ENCODE results near the gene NRL. TPM values are rescaled to one million over a fixed set of nuclear protein-coding genes. Genes with fewer than 3 reads are reported as not detected.

NRL gene
- total and polyA plus RNA-seq, 2 experiments from 2014 or later: 0.48 to 0.86 TPM

- TF ChIP-seq EZH2 (IDR thresholded peaks at IDR 0.05; ENCODE audit: insufficient read depth, poor library complexity, severe bottlenecking) (no peak), EZH2phosphoT487 (IDR thresholded peaks at IDR 0.05; ENCODE audit: insufficient read depth, low read depth) (no peak)
These were observed 15.6 kb downstream of the NRL start for GRCh38 chr14:24098927-24099813.

GRCh38 chr14:24098229-24098926 lies 16.4 kb downstream of the NRL start:
- Histone ChIP-seq H3K4me3 (no peak overlapping the region), H3K4me1 (ENCODE audit: insufficient read depth) (peaks cover 10% of the 10 kb centered on the region), H2AFZ (no peak overlapping the region), H3K9me3 (ENCODE audit: low read depth) (no peaks in the 10 kb centered on the region), H3K9me2 (ENCODE audit: insufficient read depth) (no peaks in the 10 kb centered on the region), H3K27me3 (replicated peaks; ENCODE audit: insufficient read depth) (no peaks in the 10 kb centered on the region), H3K27ac (no peak overlapping the region), H3K79me2 (ENCODE audit: insufficient read depth) (peaks cover 30% of the 10 kb centered on the region), H3K36me3 (ENCODE audit: low read depth) (peaks cover 47% of the 10 kb centered on the region; the same call in 1 of the 2 replicates), H3K9ac (no peak overlapping the region), H3F3A (ENCODE audit: insufficient read depth) (peaks cover 8% of the 10 kb centered on the region), H4K20me1 (ENCODE audit: insufficient read depth) (no peaks in the 10 kb centered on the region), H3K4me2 (ENCODE audit: unreplicated experiment) (no peak overlapping the region)
- in situ Hi-C loops (cut with MboI): no loop called here
- WGBS, 2 experiments (ENCODE audit: low coverage in 1 of 2, low lambda C conversion rate in 2 of 2, missing lambda C conversion rate in 2 of 2): 90 to 94% methylated on average over 16 of the region's 16 CpGs
- no peak for TF ChIP-seq EZH2 (IDR thresholded peaks at IDR 0.05; ENCODE audit: insufficient read depth, poor library complexity, severe bottlenecking)
- no peak for TF ChIP-seq EZH2phosphoT487 (IDR thresholded peaks at IDR 0.05; ENCODE audit: insufficient read depth, low read depth)
- no peak for DNase-seq

More at GRCh38 chr14:24098927-24099813, 15.6 kb downstream of the NRL start:
- no peak overlapping the region for H3K4me2 ChIP-seq (ENCODE audit: unreplicated experiment)
- H3K9me2 ChIP-seq (ENCODE audit: insufficient read depth): no peaks in the 10 kb centered on the region
- H3K27me3 ChIP-seq (replicated peaks; ENCODE audit: insufficient read depth): no peaks in the 10 kb centered on the region
- no peaks in the 10 kb centered on the region for H4K20me1 ChIP-seq (ENCODE audit: insufficient read depth)
- WGBS, 2 experiments (ENCODE audit: low coverage in 1 of 2, low lambda C conversion rate in 2 of 2, missing lambda C conversion rate in 2 of 2): 90 to 94% methylated on average over 15 to 17 of the region's 17 CpGs
- no peak overlapping the region for H3K27ac ChIP-seq
- H3K4me3 ChIP-seq: no peak overlapping the region
- H3K36me3 ChIP-seq (ENCODE audit: low read depth): peaks cover 55% of the 10 kb centered on the region; the same call in 1 of the 2 replicates
- peaks cover 11% of the 10 kb centered on the region for H3F3A ChIP-seq (ENCODE audit: insufficient read depth)
- H3K79me2 ChIP-seq (ENCODE audit: insufficient read depth): peaks cover 30% of the 10 kb centered on the region
- H3K4me1 ChIP-seq (ENCODE audit: insufficient read depth): peaks cover 7% of the 10 kb centered on the region
- H2AFZ ChIP-seq: no peak overlapping the region
- H3K9me3 ChIP-seq (ENCODE audit: low read depth): no peaks in the 10 kb centered on the region
- in situ Hi-C loops (cut with MboI): no loop called here
- DNase-seq: no peak
- H3K9ac ChIP-seq: no peak overlapping the region

GRCh38 chr14:24096545-24097181 lies 18.1 kb downstream of the NRL start:
- no peak for TF ChIP-seq EZH2phosphoT487 (IDR thresholded peaks at IDR 0.05; ENCODE audit: insufficient read depth, low read depth)
- TF ChIP-seq EZH2 (IDR thresholded peaks at IDR 0.05; ENCODE audit: insufficient read depth, poor library complexity, severe bottlenecking): no peak
- Histone ChIP-seq H2AFZ (no peak overlapping the region), H3K4me3 (no peak overlapping the region), H3K4me2 (ENCODE audit: unreplicated experiment) (no peak overlapping the region), H3K36me3 (ENCODE audit: low read depth) (peaks cover 31% of the 10 kb centered on the region; the same call in 1 of the 2 replicates), H3K27me3 (replicated peaks; ENCODE audit: insufficient read depth) (no peaks in the 10 kb centered on the region), H3K4me1 (ENCODE audit: insufficient read depth) (peaks cover 10% of the 10 kb centered on the region), H4K20me1 (ENCODE audit: insufficient read depth) (no peaks in the 10 kb centered on the region), H3K9ac (no peak overlapping the region), H3K9me2 (ENCODE audit: insufficient read depth) (no peaks in the 10 kb centered on the region), H3K9me3 (ENCODE audit: low read depth) (no peaks in the 10 kb centered on the region), H3F3A (ENCODE audit: insufficient read depth) (peaks cover 12% of the 10 kb centered on the region), H3K27ac (no peak overlapping the region), H3K79me2 (ENCODE audit: insufficient read depth) (peaks cover 30% of the 10 kb centered on the region)
- no peak for DNase-seq
- WGBS, 2 experiments (ENCODE audit: low coverage in 1 of 2, low lambda C conversion rate in 2 of 2, missing lambda C conversion rate in 2 of 2): 90 to 92% methylated on average over 8 of the region's 8 CpGs
- in situ Hi-C loops (cut with MboI): no loop called here
